Dermis microvascular lymphatic vessel endothelial cell (primary cell): ENCODE results near the gene PSD2. TPM values are rescaled to one million over a fixed set of nuclear protein-coding genes. Genes with fewer than 3 reads are reported as not detected.

ENCODE experiments used
- DNase-seq, 2 donors: peaks; one replicate each; pipeline versions ENCODE4 v3.0.0 to v3.0.0-alpha.2; 2010; ENCODE audit warnings: low read depth in 2 of 2
- total RNA-seq: library from RNA; depleted of rRNA; stranded (reverse); fragments of >200 nt; gene quantifications from 2 replicates; pipeline ENCODE4 v1.2.1, GENCODE V29; 2014

The PSD2 gene
- total RNA-seq, 1 donor from 2014 or later: not detected

GRCh38 chr5:139810341-139811273, 15.0 kb downstream of the PSD2 start:
- no peak for DNase-seq

DNA sequence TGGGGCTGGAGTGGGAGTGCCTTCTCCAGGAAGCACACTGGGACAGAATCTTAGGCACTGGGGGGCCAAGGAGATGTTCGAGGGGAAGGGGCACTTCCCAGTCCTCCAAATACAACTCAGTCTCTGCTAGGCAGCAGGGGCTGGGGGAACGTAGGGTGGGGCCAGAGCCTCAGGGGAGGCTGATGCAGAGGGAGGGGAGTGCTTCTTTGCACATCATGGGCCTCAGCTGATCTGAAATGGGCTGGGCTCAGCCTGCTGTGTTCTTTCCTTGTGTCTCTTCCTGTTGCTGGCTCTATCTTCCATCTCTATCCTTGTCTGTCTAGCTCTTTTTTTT, 15.6 kb downstream of the PSD2 start:
- DNase-seq: no peak

- DNase-seq: no peak
These were observed 16.7 kb downstream of the PSD2 start for GRCh38 chr5:139812323-139812722.

DNA sequence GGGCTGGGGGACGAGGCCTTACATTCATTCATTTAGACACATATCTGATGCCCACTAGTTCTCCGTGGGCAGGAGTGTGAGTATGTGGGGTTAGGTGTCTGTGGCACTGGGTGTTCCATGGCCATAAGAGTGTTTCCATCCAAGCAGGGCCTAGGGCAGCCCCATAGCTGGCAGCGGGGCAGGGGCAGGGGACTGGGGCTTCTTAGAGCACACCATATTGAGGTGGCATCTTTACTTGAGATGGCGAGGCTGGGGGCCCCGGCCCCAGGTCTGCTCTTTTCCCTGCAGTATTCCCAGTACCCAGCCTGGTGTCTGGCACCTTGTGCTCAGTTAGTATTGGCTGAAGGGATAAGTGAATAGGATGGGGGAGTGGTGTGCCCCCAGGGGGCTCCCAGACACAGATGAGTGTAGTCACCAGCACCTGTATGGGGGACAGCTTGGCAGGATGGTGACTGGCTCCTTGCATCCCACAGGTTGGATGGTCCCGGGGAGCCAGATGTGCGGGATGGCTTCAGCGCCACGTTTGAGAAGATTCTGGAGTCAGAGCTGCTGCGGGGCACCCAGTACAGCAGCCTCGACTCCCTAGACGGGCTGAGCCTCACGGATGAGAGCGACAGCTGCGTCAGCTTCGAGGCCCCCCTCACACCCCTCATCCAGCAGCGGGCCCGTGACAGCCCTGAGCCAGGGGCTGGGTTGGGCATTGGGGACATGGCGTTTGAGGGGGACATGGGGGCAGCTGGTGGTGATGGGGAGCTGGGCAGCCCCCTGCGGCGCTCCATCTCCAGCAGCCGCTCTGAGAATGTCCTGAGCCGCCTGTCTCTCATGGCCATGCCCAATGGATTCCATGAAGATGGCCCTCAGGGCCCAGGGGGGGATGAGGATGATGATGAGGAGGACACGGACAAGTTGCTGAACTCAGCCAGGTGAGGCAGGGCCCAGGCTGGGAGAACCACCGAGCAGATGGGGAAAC, 17.5 kb downstream of the PSD2 start:
- DNase-seq: no peak

DNA sequence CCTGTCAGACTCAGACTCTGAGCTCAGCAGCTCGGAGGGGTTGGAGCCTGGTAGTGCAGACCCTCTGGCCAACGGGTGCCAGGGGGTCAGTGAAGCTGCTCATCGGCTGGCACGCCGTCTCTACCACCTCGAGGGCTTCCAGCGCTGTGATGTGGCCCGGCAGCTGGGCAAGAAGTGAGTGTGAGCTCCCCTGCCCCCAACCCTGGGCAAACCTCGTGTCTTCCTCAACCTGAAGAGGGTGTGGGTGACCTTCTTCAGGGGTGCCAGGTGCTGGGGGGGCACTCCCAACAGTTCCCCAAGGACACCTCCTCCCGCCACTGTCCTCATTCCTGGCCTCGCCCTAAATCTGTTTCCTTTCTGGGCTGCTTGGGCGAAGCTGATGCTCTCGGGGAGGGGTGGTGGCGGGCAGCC, 18.6 kb downstream of the PSD2 start:
- no peak for DNase-seq

GRCh38 chr5:139814704-139815280, 19.2 kb downstream of the PSD2 start:
- DNase-seq: no peak

- DNase-seq: no peak
These were observed 21.0 kb downstream of the PSD2 start for GRCh38 chr5:139816566-139816965.

- no peak for DNase-seq
These were observed 21.8 kb downstream of the PSD2 start for GRCh38 chr5:139817362-139817761.

DNA sequence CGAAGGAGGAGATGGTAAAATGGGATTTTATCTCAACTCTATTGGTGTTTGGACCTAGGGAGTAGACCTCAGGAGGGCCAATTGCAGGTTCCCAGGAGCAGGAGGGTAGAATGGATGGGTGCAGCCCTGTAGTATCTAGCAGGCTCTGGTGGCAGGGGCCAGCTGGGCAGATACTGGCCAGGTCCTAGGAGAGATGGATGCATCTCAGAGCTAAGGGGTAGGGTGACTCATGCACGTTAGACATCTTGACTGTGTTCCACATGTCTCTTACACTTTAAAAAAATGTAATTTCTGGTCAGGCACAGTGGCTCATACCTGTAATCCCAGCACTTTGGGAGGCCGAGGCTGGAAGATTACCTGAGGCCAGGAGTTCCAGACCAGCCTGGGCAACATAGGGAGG, 22.4 kb downstream of the PSD2 start:
- DNase-seq: no peak

DNA sequence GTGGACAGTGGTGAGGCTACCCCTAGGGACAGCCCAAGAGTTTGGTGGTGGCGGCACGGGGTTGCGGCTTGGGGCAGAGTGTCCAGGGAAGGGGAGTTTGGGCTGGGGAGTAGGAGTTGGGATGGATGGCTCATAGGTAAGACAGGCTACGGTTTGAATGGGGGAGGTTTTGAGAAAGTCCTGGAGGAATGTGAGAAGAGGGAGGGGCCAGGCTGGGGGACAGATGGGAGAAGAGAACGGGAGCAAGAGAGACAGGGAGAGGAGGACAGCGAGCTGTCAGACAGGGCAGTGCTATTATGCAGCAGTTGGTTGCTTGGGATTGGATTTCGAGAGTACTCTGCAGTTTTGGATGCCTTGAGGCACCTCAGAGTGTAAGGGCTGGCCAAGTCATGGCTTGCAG, 24.5 kb downstream of the PSD2 start:
- DNase-seq: no peak

DNA sequence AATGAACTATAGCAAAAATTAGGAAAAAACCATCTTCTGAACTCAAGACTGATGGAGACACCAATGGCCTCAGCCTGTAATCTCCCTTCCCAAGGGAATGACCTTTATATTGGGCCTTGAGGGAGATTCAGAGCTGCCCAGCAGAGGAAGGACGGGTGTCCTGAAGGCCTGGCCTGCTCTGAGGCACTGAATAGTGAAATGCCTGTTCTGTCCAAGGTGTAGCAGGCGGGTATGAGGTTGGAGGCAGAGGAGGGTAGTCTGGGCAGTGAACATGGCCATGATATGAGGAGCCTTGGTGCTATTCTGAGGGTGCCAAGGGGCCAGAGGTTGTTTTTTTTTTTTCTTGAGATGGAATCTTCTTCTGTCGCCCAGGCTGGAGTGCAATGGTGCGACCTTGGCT, 25.0 kb downstream of the PSD2 start:
- no peak for DNase-seq

GRCh38 chr5:139821806-139822552, 26.4 kb downstream of the PSD2 start:
- no peak for DNase-seq

DNA sequence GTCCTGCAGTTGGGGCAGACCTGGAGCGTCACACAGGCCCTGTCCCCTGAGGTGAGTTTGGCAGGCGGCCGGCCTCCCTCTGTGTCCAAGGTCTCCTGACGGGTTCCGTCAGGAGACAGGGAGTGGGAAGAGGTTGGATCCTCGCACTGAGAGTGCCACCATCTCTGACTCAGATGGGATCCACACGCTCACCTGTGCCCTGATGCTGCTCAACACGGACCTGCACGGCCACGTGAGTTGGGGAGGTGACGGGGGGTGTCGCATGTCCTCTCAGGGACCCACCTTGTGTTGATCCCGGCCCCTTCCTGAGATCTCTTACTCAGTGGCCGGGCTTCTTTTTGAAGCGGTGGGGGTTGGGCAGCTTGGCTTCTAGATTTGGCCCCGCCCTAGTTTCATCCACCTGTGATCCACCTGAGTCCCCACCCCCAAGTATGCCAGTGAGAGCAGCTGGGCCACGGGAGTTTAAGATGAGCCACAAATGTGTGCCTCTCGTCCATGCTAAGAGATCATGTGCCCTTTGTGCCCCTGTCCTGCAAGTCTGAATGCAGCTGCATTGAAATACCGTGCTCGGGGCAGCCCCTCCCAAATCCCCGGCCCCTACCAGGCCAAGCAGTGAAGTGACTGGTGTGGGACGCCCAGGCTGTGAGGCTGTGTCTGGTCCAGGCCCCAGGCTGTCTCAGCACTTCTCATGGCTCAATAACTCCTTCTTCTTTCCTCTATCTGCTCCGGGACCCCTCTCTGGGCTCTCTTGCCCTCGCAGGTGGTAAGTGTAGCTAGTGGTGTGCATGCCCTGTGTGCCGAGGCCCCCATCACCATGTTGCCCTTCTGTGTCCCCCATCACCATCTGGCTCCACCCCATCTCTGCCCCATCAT, 27.2 kb downstream of the PSD2 start:
- no peak for DNase-seq

DNA sequence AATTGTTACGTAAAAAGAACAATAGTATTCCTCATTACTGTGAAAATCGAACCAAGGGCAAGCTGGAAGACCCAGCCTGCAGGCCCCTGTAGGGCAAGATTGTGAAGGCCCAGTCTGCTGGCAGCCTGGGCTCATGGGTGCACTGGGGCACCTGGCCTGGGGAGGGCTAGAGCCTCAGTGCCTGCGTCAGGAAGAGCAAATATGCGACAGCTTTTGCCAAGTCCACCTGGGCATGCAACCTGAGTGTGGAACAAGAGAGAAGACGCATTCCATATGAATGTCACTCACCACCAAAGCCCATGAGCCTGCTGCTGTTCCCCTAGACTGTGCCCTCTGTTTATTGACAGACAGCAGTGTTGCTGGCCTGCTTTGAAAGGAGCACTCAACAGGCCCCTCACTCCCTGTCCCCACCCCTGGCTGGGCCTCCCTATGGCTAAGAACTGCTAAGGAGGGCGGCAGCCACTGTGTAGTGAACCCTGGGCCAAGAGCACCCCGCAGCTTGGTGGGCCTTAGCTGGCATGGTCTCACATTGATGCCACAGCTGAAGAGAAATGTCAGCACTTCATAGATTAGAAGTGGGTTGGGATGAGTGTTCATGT, 28.2 kb downstream of the PSD2 start:
- DNase-seq: no peak

GRCh38 chr5:139825690-139826089, 30.1 kb downstream of the PSD2 start:
- DNase-seq: no peak

- no peak for DNase-seq
These were observed 32.7 kb downstream of the PSD2 start for GRCh38 chr5:139828207-139828895.

DNA sequence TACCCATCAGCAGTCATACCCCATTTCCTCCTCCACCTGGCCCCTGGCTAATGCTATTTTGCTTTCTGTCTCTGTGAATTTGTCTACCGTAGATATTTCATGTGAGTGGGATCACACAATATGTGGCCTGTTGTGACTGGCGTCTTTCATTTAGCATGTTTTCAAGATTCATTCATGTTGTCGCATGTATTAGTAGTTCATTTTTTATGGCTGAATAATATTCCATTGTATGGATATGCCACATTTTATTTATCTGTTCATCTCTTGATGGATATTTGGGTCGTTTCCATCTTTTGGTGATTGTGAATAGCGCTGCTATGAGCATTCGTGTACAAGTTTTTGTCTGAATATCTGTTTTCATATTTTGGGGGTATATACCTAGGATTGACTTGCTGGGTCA, 33.9 kb downstream of the PSD2 start:
- DNase-seq: no peak

DNA sequence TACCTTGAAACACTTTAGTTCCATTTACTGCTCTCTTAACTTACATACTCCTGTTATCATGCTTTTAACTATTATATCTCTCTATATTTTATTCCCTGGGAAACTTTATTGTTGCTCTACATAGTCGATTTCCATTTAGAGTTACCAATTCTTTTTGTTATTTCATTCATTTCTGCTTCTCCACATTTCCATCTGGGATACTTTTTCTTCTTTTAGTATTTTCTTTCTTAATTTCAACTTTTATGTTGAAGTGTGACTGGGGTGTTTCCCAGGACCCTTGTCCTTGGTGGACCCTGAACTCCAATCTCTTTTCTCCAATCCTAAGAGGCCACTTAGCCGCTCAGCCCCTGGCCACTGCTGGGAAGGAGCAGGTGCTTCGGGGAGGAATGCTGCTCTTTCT, 36.0 kb downstream of the PSD2 start:
- DNase-seq: no peak

DNA sequence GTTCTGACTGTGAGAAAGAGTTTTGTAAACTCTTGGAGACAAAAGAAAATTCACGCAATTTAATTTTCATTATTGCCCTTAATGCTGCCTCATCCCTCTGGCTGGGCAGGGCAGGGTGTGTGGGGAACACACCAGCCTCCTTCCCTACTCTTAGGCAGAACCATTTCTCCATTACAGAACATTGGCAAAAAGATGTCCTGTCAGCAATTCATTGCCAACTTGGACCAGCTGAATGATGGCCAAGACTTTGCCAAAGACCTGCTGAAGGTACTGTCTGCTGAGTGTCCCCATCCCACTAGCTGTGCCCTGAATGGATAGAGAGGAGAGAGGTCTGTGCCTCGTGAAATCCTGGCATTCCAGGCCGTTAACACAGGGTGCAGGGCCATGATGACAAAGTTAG, 37.9 kb downstream of the PSD2 start:
- no peak for DNase-seq
